B cell (primary cell): ENCODE measurements around the gene VPS51.

ENCODE experiments used
- CTCF ChIP-seq: fragments of 200-600 bp; IDR thresholded peaks from one replicate; pipeline ENCODE4 v1.8.0; 2022; ENCODE audit warnings: antibody characterized with exemption, mild to moderate bottlenecking
- EZH2 ChIP-seq: IDR thresholded peaks from 2 replicates; pipeline ENCODE4 v1.6.1; 2012; ENCODE audit warnings: borderline replicate concordance, low read depth, mild to moderate bottlenecking, moderate library complexity, low read length; ENCODE audit not compliant: insufficient read depth, poor library complexity, severe bottlenecking

- no peak for TF ChIP-seq EZH2
- no peak for TF ChIP-seq CTCF
Observed at GRCh38 chr11:65083834-65084597, 12.0 kb upstream of the VPS51 start, which contains the start of the genes CDCA5 and ZFPL1.
